ENCODE measurements around the gene ZDHHC8. TPM values are rescaled to one million over a fixed set of nuclear protein-coding genes. Genes with fewer than 3 reads are reported as not detected.
A peak's percentile ranks its signal among the peaks of the same experiment; 100 is the strongest.

The ZDHHC8 gene
- total RNA-seq, 2 donors from 2014 or later = 82.2 to 82.3 TPM

- H3K9me3 ChIP-seq (ENCODE audit: control insufficient read depth, low read length) = no peaks in the 10 kb centered on the region
- Mint-ChIP-seq H3K27me3 (ENCODE audit: insufficient read depth) (no peaks in the 10 kb centered on the region), H3K27ac (peak within 1 kb of the TSS; percentile 94), H3K9me3 (no peaks in the 10 kb centered on the region), H3K36me3 (ENCODE audit: low read depth) (peaks cover 41% of the 10 kb centered on the region), H3K4me3 (peak within 1 kb of the TSS; percentile 89), H3K4me1 (peaks cover 5% of the 10 kb centered on the region)
- no peaks in the 10 kb centered on the region for H3K27me3 ChIP-seq (ENCODE audit: control insufficient read depth, insufficient read depth, low read length, poor library complexity, severe bottlenecking)
- peak within 1 kb of the TSS; percentile 95 for H3K4me3 ChIP-seq (ENCODE audit: low read length)
- peak within 1 kb of the TSS; percentile 88 for H3K27ac ChIP-seq (ENCODE audit: low read depth, low read length)
- 0% methylated on average over 23 to 88 of the region's 88 CpGs for WGBS, 2 experiments (ENCODE audit: insufficient coverage in 1 of 2, insufficient read length in 1 of 2)
- TF ChIP-seq CTCF (conservative IDR thresholded peaks at IDR 0.05) = peak; percentile 29
- peaks cover 56% of the 10 kb centered on the region for H3K36me3 ChIP-seq (ENCODE audit: control insufficient read depth, insufficient read depth, low read length)
- H3K4me1 ChIP-seq (ENCODE audit: control insufficient read depth, insufficient read depth, low read length) = peaks cover 7% of the 10 kb centered on the region
- peak within 1 kb of the TSS; percentile 95 for H3K9ac ChIP-seq (ENCODE audit: extremely low read depth, low read length, poor library complexity, severe bottlenecking)
- peak; percentile 99 for DNase-seq
Observed at GRCh38 chr22:20116951-20117632, 14.5 kb upstream of the ZDHHC8 start, which contains the start of gene TRMT2A. Gene TRMT2A, minus strand, starts transcription at chr22:20117226. Its CDS starts 320 bp downstream, at chr22:20116906.

- 0% methylated on average over 8 to 66 of the region's 66 CpGs for WGBS, 2 experiments (ENCODE audit: insufficient coverage in 1 of 2, insufficient read length in 1 of 2)
- H3K27me3 ChIP-seq (ENCODE audit: control insufficient read depth, insufficient read depth, low read length, poor library complexity, severe bottlenecking) = no peaks in the 10 kb centered on the region
- Mint-ChIP-seq H3K4me3 (peak overlapping the region; percentile 89), H3K27me3 (ENCODE audit: insufficient read depth) (no peaks in the 10 kb centered on the region), H3K9me3 (no peaks in the 10 kb centered on the region), H3K36me3 (ENCODE audit: low read depth) (peaks cover 45% of the 10 kb centered on the region), H3K27ac (peak overlapping the region; percentile 89), H3K4me1 (peaks cover 5% of the 10 kb centered on the region)
- no peak for DNase-seq
- peak overlapping the region; percentile 73 for H3K27ac ChIP-seq (ENCODE audit: low read depth, low read length)
- H3K9ac ChIP-seq (ENCODE audit: extremely low read depth, low read length, poor library complexity, severe bottlenecking) = peak overlapping the region; percentile 95
- H3K36me3 ChIP-seq (ENCODE audit: control insufficient read depth, insufficient read depth, low read length) = peaks cover 55% of the 10 kb centered on the region
- TF ChIP-seq CTCF (conservative IDR thresholded peaks at IDR 0.05) = no peak
- peak overlapping the region; percentile 95 for H3K4me3 ChIP-seq (ENCODE audit: low read length)
- peaks cover 7% of the 10 kb centered on the region for H3K4me1 ChIP-seq (ENCODE audit: control insufficient read depth, insufficient read depth, low read length)
- no peaks in the 10 kb centered on the region for H3K9me3 ChIP-seq (ENCODE audit: control insufficient read depth, low read length)
Observed at GRCh38 chr22:20117633-20118299, 13.8 kb upstream of the ZDHHC8 start.

- Mint-ChIP-seq H3K9me3 (no peaks in the 10 kb centered on the region), H3K27me3 (ENCODE audit: insufficient read depth) (no peaks in the 10 kb centered on the region), H3K27ac (peak overlapping the region; percentile 89), H3K4me3 (peak overlapping the region; percentile 89), H3K4me1 (peaks cover 5% of the 10 kb centered on the region), H3K36me3 (ENCODE audit: low read depth) (peaks cover 45% of the 10 kb centered on the region)
- no peaks in the 10 kb centered on the region for H3K27me3 ChIP-seq (ENCODE audit: control insufficient read depth, insufficient read depth, low read length, poor library complexity, severe bottlenecking)
- H3K9me3 ChIP-seq (ENCODE audit: control insufficient read depth, low read length) = no peaks in the 10 kb centered on the region
- no peak for TF ChIP-seq CTCF (conservative IDR thresholded peaks at IDR 0.05)
- H3K27ac ChIP-seq (ENCODE audit: low read depth, low read length) = no peak overlapping the region
- peaks cover 57% of the 10 kb centered on the region for H3K36me3 ChIP-seq (ENCODE audit: control insufficient read depth, insufficient read depth, low read length)
- WGBS, 2 experiments (ENCODE audit: insufficient coverage in 1 of 2, insufficient read length in 1 of 2) = 22 to 26% methylated on average over 8 of the region's 8 CpGs
- peak overlapping the region; percentile 95 for H3K9ac ChIP-seq (ENCODE audit: extremely low read depth, low read length, poor library complexity, severe bottlenecking)
- H3K4me1 ChIP-seq (ENCODE audit: control insufficient read depth, insufficient read depth, low read length) = peaks cover 7% of the 10 kb centered on the region
- peak overlapping the region; percentile 95 for H3K4me3 ChIP-seq (ENCODE audit: low read length)
- no peak for DNase-seq
Observed at GRCh38 chr22:20118300-20119020, 13.1 kb upstream of the ZDHHC8 start.
